ENCODE measurements around the gene PHKB. TPM values are rescaled to one million over a fixed set of nuclear protein-coding genes. Genes with fewer than 3 reads are reported as not detected.
A peak's percentile ranks its signal among the peaks of the same experiment; 100 is the strongest.

PHKB gene
- total and polyA plus RNA-seq, 2 donors (not counting 3 experiments of a cell fraction or from before 2014, with no cell fraction given) = 30.1 to 61.0 TPM

- Histone ChIP-seq H3K27me3 (ENCODE audit: control insufficient read depth in 2 of 2, insufficient read depth in 2 of 2, low read length in 2 of 2) (no peaks in the 10 kb centered on the region), H2AFZ (ENCODE audit: low read depth, low read length) (no peak overlapping the region), H3K4me2 (ENCODE audit: insufficient read depth, low read length) (no peak overlapping the region), H3K79me2 (ENCODE audit: control insufficient read depth, insufficient read depth, low read length) (no peaks in the 10 kb centered on the region), H3K4me3 (replicated peaks in 1 of 3; ENCODE audit: insufficient read depth in 1 of 3, low read depth in 1 of 3, low read length in 3 of 3) (no peak overlapping the region), H4K20me1 (replicated peaks; ENCODE audit: control insufficient read depth, extremely low read depth, insufficient read depth, low read length) (no peaks in the 10 kb centered on the region), H3K4me1 (ENCODE audit: control insufficient read depth, extremely low read depth, insufficient read depth, low read length) (no peaks in the 10 kb centered on the region), H3K36me3 (ENCODE audit: control insufficient read depth in 2 of 2, extremely low read depth in 1 of 2, insufficient read depth in 2 of 2, low read length in 2 of 2) (peaks cover 2 to 5% of the 10 kb centered on the region in 2 experiments), H3K27ac (ENCODE audit: insufficient read depth, low read depth, low read length) (no peak overlapping the region), H3K9me3 (replicated peaks; ENCODE audit: control insufficient read depth, insufficient read depth, low read length) (no peaks in the 10 kb centered on the region), H3K9ac (replicated peaks; ENCODE audit: extremely low read depth, insufficient read depth, low read length) (no peak overlapping the region), H3K9me1 (replicated peaks; ENCODE audit: control insufficient read depth, extremely low read depth, insufficient read depth, low read length) (no peaks in the 10 kb centered on the region)
- ChIA-PET CTCF (no interaction called here), POLR2A (no interaction called here)
- no TSS peak for BruUV-seq (replicated peaks)
- intact Hi-C loops (cut with micrococcal nuclease) = no loop called here
- DNase-seq (ENCODE audit: low read depth, low spot score) (no peak), FAIRE-seq (peak; percentile 24)
- dilution Hi-C loops (cut with MboI; ENCODE audit: extremely low pct_ligation_motif_present, low sequenced_read_pairs) = no loop called here
- TF ChIP-seq MYC (IDR thresholded peaks at IDR 0.05; ENCODE audit: low read depth, low read length) (no peak), POLR2A (IDR thresholded peaks at IDR 0.05; ENCODE audit: low read depth, low read length) (no peak), FOS (IDR thresholded peaks at IDR 0.05; ENCODE audit: borderline replicate concordance, insufficient read depth, low read length) (no peak), JUN (IDR thresholded peaks at IDR 0.05; ENCODE audit: borderline replicate concordance, insufficient read depth, insufficient read length, low read depth) (no peak), GATA2 (IDR thresholded peaks at IDR 0.05; ENCODE audit: insufficient read depth, insufficient read length, low read depth, low read length) (no peak), MAX (IDR thresholded peaks at IDR 0.05; ENCODE audit: insufficient read depth, insufficient read length) (no peak), EZH2 (IDR thresholded peaks at IDR 0.05; ENCODE audit: borderline replicate concordance, low read depth, low read length, severe bottlenecking) (no peak), CTCF (IDR thresholded peaks at IDR 0.05; ENCODE audit: extremely low read depth in 1 of 2, insufficient read depth in 1 of 2, low read depth in 1 of 2, low read length in 2 of 2) (no peak), POLR2AphosphoS5 (IDR thresholded peaks at IDR 0.05; ENCODE audit: insufficient read depth, low read depth, low read length) (no peak)
Measured at GRCh38 chr16:47666434-47666833, 205.3 kb downstream of the PHKB start.

Measured in endothelial cell of umbilical vein (primary cell).